Prostate gland (tissue), 2 donors: ENCODE data around the gene CYB561D1. TPM values are rescaled to one million over a fixed set of nuclear protein-coding genes. Genes with fewer than 3 reads are reported as not detected.

Source experiments
- DNase-seq: peaks from one replicate; pipeline ENCODE4 v3.0.0-alpha.2; 2019; ENCODE audit warnings: low spot score
- H3K27ac ChIP-seq, 2 donors: fragments of 200-600 bp; sonication (generic); 2 replicates each; pipeline ENCODE4 v1.5.1; 2017 to 2019
- H3K27me3 ChIP-seq: fragments of 200-600 bp; sonication (generic); replicated peaks from 2 replicates; pipeline ENCODE4 v1.5.1; 2019; ENCODE audit not compliant: insufficient read depth
- H3K36me3 ChIP-seq, 2 donors: fragments of 200-600 bp; sonication (generic); 1 replicate in 1 of 2; 2 replicates in 1 of 2; pipeline versions ENCODE4 v1.5.1 to v1.8.1; 2017 to 2019
- H3K4me1 ChIP-seq: fragments of 200-600 bp; sonication (generic); replicated peaks from 2 replicates; pipeline ENCODE4 v1.5.1; 2019
- H3K4me3 ChIP-seq, 2 donors: fragments of 200-600 bp; sonication (generic); 2 replicates each; pipeline ENCODE4 v1.5.1; 2017 to 2019
- H3K9me3 ChIP-seq: fragments of 200-600 bp; sonication (generic); 2 replicates; pipeline ENCODE4 v1.5.1; 2017
- POLR2A ChIP-seq: fragments of 450-650 bp; IDR thresholded peaks from one replicate; pipeline ENCODE4 v1.6.1; 2016; ENCODE audit warnings: antibody characterized with exemption, mild to moderate bottlenecking
- POLR2AphosphoS5 ChIP-seq: sonication (generic); formaldehyde crosslinking; IDR thresholded peaks from one replicate; pipeline ENCODE4 v1.6.1; 2017; ENCODE audit warnings: antibody characterized with exemption
- WGBS: methylation state at CpG from one replicate; pipeline ENCODE4 v1.1.5; 2018; 5-methylcytosine and 5-hydroxymethylcytosine counted together
- intact Hi-C: fragments of 100-400 bp; cut with DNase I; formaldehyde crosslinking; loops from one replicate; pipeline ENCODE4 v1.14.2; 2022
- total RNA-seq, 2 donors: library from RNA; depleted of rRNA; stranded (reverse); fragments of >200 nt; gene quantifications; one replicate each; pipeline ENCODE4 v1.1.0, GENCODE V29; 2016
- TF ChIP-seq, protein P1 (sequence below), 4 experiments: fragments of 200-600 bp in 2 of 4; fragments of 450-650 bp in 2 of 4; sonication (generic) in 2 of 4; IDR thresholded peaks; 1 replicate in 3 of 4; 2 replicates in 1 of 4; pipeline ENCODE4 v1.5.1; 2016 to 2019; ENCODE audit warnings: antibody characterized with exemption in 4 of 4, mild to moderate bottlenecking in 2 of 4, moderate library complexity in 2 of 4

The CYB561D1 gene
- total RNA-seq, 2 donors from 2014 or later: 12.0 to 12.3 TPM

DNA sequence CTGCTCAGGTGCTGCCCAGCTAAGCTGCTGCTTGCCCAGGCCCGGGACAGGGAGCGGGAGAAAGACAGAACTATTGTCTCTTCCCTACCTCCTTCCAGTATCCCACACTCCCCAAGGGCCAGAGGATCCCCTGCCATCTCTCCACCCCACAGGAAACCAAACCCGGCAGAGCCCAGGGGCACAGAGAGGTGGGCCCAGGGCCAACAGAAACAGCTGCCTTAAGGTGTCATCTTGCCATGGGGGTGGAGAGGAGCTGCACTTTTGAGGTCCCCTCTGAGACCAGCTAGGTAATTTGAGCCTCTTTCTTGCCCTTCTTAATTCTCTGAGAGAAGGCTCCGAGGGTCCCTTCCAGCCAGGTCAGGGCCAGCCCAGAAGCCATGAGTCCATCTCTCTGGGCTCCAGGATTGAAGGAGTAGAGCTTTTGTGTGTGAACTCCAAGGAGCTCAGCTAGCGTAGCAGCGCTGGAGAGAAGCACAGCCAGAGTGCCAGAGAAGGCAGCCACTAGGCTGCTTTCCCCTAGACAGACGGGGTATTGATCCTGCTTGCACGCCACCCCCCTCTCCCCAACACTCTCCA lies 36.1 kb downstream of the CYB561D1 start:
- no peak for DNase-seq
- 50% methylated on average over 8 of the region's 8 CpGs for WGBS
- Histone ChIP-seq H3K4me1 (no peaks in the 10 kb centered on the region), H3K9me3 (no peaks in the 10 kb centered on the region), H3K27me3 (no peaks in the 10 kb centered on the region), H3K27ac (no peak overlapping the region), H3K4me3 (no peak overlapping the region), H3K36me3 (no peaks in the 10 kb centered on the region)
- intact Hi-C loops: loop anchor here (10.0 kb wide), 1 partner anchor 105 kb away; the partner anchor contains the start of gene PSMA5
- TF ChIP-seq POLR2A (no peak), POLR2AphosphoS5 (no peak)
- TF ChIP-seq, protein P1, sequence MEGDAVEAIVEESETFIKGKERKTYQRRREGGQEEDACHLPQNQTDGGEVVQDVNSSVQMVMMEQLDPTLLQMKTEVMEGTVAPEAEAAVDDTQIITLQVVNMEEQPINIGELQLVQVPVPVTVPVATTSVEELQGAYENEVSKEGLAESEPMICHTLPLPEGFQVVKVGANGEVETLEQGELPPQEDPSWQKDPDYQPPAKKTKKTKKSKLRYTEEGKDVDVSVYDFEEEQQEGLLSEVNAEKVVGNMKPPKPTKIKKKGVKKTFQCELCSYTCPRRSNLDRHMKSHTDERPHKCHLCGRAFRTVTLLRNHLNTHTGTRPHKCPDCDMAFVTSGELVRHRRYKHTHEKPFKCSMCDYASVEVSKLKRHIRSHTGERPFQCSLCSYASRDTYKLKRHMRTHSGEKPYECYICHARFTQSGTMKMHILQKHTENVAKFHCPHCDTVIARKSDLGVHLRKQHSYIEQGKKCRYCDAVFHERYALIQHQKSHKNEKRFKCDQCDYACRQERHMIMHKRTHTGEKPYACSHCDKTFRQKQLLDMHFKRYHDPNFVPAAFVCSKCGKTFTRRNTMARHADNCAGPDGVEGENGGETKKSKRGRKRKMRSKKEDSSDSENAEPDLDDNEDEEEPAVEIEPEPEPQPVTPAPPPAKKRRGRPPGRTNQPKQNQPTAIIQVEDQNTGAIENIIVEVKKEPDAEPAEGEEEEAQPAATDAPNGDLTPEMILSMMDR (IDR thresholded peaks at IDR 0.05): no peak

DNA sequence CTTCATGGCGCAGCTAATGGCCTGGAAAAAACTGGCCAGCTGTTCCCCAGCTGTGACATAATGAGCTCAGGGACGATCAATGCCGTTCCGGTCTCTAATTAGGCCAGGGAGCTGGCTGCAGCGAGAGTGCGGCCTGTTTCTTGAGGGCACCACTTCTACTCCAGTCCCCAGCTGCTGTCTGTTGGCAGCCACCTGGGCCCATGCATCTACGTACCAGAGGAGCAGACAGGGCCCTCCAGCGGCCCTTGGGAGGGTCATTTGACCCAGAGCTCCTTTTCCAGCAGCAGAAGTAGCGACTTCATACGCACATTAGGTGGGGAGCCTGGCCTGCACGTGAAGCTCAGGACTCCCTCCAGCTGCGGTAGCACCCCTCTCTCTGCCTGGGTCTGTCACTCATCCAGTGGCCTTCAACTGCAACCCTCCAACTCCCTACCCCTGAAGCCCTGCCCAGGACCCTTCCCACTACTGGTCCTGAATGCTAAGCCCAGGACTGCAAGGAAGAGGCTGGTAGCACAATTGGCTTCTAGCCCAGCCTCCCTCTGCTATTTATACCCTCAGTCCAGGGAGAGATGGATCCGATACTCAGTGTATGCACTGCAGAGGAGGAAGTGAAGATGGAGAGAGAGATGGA lies 36.7 kb downstream of the CYB561D1 start:
- H3K4me3 ChIP-seq: no peak overlapping the region
- H3K36me3 ChIP-seq: no peaks in the 10 kb centered on the region
- H3K27ac ChIP-seq: no peak overlapping the region
- H3K9me3 ChIP-seq: no peaks in the 10 kb centered on the region
- intact Hi-C loops: loop anchor here (10.0 kb wide), 1 partner anchor 106 kb away; the partner anchor contains the start of gene PSMA5
- WGBS: 75% methylated on average over 13 of the region's 13 CpGs
- TF ChIP-seq, protein P1 (IDR thresholded peaks at IDR 0.05): no peak
- no peak for TF ChIP-seq POLR2A
- no peaks in the 10 kb centered on the region for H3K27me3 ChIP-seq
- no peak for DNase-seq
- H3K4me1 ChIP-seq: no peaks in the 10 kb centered on the region

DNA sequence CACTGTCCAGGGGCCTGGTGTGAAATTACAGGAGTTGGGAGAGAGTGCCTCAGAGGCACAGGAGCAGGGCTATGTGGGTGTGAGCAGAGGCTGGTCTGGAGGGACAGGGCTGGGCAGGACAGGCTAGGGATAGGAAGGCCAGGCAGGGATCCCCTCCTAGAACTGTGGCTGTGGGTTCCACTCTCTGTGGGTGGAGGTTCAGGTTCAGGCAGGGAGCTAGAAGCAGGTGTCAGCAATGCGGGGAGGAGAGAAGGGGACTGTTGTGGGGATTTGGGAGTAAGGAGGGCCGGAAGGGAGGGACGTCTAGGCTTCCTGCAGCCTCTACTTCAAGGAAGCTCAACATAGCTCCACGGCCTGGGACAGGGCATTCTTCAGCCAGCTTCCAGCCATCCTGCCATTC lies 37.5 kb downstream of the CYB561D1 start:
- no peak overlapping the region for H3K27ac ChIP-seq

DNA sequence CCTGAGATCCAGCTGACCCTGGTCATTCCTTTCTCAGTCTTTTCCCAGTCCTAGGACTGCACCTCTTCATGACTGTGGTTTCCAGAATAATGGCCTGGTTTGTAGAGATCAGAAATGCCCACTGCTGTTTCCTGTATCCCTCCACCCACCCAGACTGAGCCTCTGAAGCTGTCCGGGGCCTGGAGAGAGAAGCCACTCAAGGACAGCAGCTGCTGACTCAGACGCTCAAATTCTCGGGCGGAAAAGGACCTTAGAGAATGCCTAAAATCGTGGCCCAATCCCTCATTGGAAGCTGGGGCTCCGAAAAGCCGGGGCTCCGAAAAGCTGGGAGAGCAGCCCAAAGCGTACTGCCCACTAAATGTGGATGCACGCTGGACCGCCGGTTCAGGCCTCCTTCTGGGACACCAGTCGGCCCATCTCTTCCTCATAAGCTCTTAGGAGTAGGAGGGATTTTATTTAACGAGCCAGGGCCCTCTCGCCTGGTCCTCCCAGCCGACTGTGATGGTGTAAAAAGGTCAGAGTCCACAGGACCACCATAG lies 38.0 kb downstream of the CYB561D1 start:
- Histone ChIP-seq H3K9me3 (no peaks in the 10 kb centered on the region), H3K36me3 (no peaks in the 10 kb centered on the region), H3K4me1 (no peaks in the 10 kb centered on the region), H3K27me3 (no peaks in the 10 kb centered on the region), H3K27ac (no peak overlapping the region), H3K4me3 (no peak overlapping the region)
- DNase-seq: no peak
- WGBS: 73% methylated on average over 15 of the region's 16 CpGs
- intact Hi-C loops: loop anchor here (1.0 to 10.0 kb wide), 2 partner anchors 34 to 107 kb away; partner anchors contain the start of gene PSMA5
- no peak for TF ChIP-seq POLR2AphosphoS5
- TF ChIP-seq POLR2A: no peak
- TF ChIP-seq, protein P1 (IDR thresholded peaks at IDR 0.05): no peak

More for the DNA sequence above, 37.5 kb downstream of the CYB561D1 start:
- Histone ChIP-seq H3K4me3 (no peak overlapping the region), H3K27me3 (no peaks in the 10 kb centered on the region), H3K4me1 (no peaks in the 10 kb centered on the region), H3K36me3 (no peaks in the 10 kb centered on the region), H3K9me3 (no peaks in the 10 kb centered on the region)
- WGBS: 81% methylated on average over 4 of the region's 4 CpGs
- TF ChIP-seq POLR2AphosphoS5 (no peak), POLR2A (no peak)
- TF ChIP-seq, protein P1 (IDR thresholded peaks at IDR 0.05): no peak
- DNase-seq: no peak
- intact Hi-C loops: loop anchor here (10.0 kb wide), 1 partner anchor 107 kb away; the partner anchor contains the start of gene PSMA5
